ENCODE results near the gene CEMP1.
A peak's percentile ranks its signal among the peaks of the same experiment; 100 is the strongest.

CEMP1 gene

GRCh38 chr16:2508722-2509400 is 22.3 kb downstream of the CEMP1 start:
- H3K9me3 ChIP-seq (ENCODE audit: control insufficient read depth in 2 of 2, low read length in 2 of 2), result no peaks in the 10 kb centered on the region
- no peaks in the 10 kb centered on the region for H3K27me3 ChIP-seq (ENCODE audit: control insufficient read depth in 1 of 2, insufficient read depth in 2 of 2, low read length in 2 of 2)
- no peaks in the 10 kb centered on the region for H3K36me3 ChIP-seq (ENCODE audit: control insufficient read depth in 2 of 2, insufficient read depth in 2 of 2, low read length in 2 of 2)
- no peak overlapping the region for H3K4me3 ChIP-seq (ENCODE audit: low read length in 2 of 2)
- H3K27ac ChIP-seq (ENCODE audit: low read length), result no peak overlapping the region
- H3K9ac ChIP-seq (ENCODE audit: low read length in 2 of 2), result no peak overlapping the region
- peaks cover 21% of the 10 kb centered on the region for H3K4me1 ChIP-seq (ENCODE audit: control insufficient read depth, insufficient read depth, low read length)

DNA sequence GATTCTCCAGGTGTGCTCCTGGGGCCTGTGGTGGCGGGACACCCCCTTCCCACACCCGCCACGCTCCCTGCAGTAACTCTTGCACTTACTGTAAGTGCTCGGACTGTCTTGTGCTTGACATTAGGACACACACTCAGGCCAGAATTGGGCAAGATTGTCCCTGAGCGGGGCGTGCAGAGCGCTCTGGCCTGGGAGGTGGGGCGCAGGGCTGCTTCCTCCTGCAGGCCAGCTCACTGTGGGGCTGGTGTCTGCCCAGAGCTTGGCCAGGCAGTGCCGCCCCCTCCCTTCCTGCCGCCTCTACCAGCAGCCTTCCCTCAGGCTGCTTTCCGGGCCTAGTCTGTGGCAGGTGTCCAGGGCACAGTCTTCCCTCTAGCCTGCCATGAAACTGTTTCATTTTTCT is 23.5 kb downstream of the CEMP1 start:
- Histone ChIP-seq H3K9me3 (ENCODE audit: control insufficient read depth in 2 of 2, low read length in 2 of 2) (no peaks in the 10 kb centered on the region), H3K4me3 (ENCODE audit: low read length in 2 of 2) (no peak overlapping the region), H3K36me3 (ENCODE audit: control insufficient read depth in 2 of 2, insufficient read depth in 2 of 2, low read length in 2 of 2) (no peaks in the 10 kb centered on the region), H3K27me3 (ENCODE audit: control insufficient read depth in 1 of 2, insufficient read depth in 2 of 2, low read length in 2 of 2) (no peaks in the 10 kb centered on the region), H3K4me1 (ENCODE audit: control insufficient read depth, insufficient read depth, low read length) (peaks cover 16% of the 10 kb centered on the region), H3K9ac (ENCODE audit: low read length in 2 of 2) (no peak overlapping the region), H3K27ac (ENCODE audit: low read length) (no peak overlapping the region)

GRCh38 chr16:2507052-2507659 is 24.1 kb downstream of the CEMP1 start:
- peaks cover 17% of the 10 kb centered on the region for H3K4me1 ChIP-seq (ENCODE audit: control insufficient read depth, insufficient read depth, low read length)
- H3K36me3 ChIP-seq (ENCODE audit: control insufficient read depth in 2 of 2, insufficient read depth in 2 of 2, low read length in 2 of 2), result no peaks in the 10 kb centered on the region
- no peak overlapping the region for H3K4me3 ChIP-seq (ENCODE audit: low read length in 2 of 2)
- no peaks in the 10 kb centered on the region for H3K9me3 ChIP-seq (ENCODE audit: control insufficient read depth in 2 of 2, low read length in 2 of 2)
- no peak overlapping the region for H3K9ac ChIP-seq (ENCODE audit: low read length in 2 of 2)
- no peaks in the 10 kb centered on the region for H3K27me3 ChIP-seq (ENCODE audit: control insufficient read depth in 1 of 2, insufficient read depth in 2 of 2, low read length in 2 of 2)
- no peak overlapping the region for H3K27ac ChIP-seq (ENCODE audit: low read length)

GRCh38 chr16:2505695-2506094 is 25.5 kb downstream of the CEMP1 start:
- Histone ChIP-seq H3K9me3 (ENCODE audit: control insufficient read depth in 2 of 2, low read length in 2 of 2) (no peaks in the 10 kb centered on the region), H3K9ac (ENCODE audit: low read length in 2 of 2) (no peak overlapping the region), H3K36me3 (ENCODE audit: control insufficient read depth in 2 of 2, insufficient read depth in 2 of 2, low read length in 2 of 2) (no peaks in the 10 kb centered on the region), H3K27me3 (ENCODE audit: control insufficient read depth in 1 of 2, insufficient read depth in 2 of 2, low read length in 2 of 2) (no peaks in the 10 kb centered on the region), H3K4me1 (ENCODE audit: control insufficient read depth, insufficient read depth, low read length) (peaks cover 18% of the 10 kb centered on the region), H3K27ac (ENCODE audit: low read length) (no peak overlapping the region), H3K4me3 (ENCODE audit: low read length in 2 of 2) (no peak overlapping the region)

GRCh38 chr16:2501946-2502895 is 29.0 kb downstream of the CEMP1 start:
- Histone ChIP-seq H3K36me3 (ENCODE audit: control insufficient read depth in 2 of 2, insufficient read depth in 2 of 2, low read length in 2 of 2) (peaks cover 0 to 3% of the 10 kb centered on the region in 2 donors), H3K27ac (ENCODE audit: low read length) (no peak overlapping the region), H3K9ac (ENCODE audit: low read length in 2 of 2) (no peak overlapping the region), H3K4me1 (ENCODE audit: control insufficient read depth, insufficient read depth, low read length) (peaks cover 32% of the 10 kb centered on the region), H3K9me3 (ENCODE audit: control insufficient read depth in 2 of 2, low read length in 2 of 2) (no peaks in the 10 kb centered on the region), H3K4me3 (ENCODE audit: low read length in 2 of 2) (peak overlapping the region in 1 of 2 donors; percentile 66), H3K27me3 (ENCODE audit: control insufficient read depth in 1 of 2, insufficient read depth in 2 of 2, low read length in 2 of 2) (no peaks in the 10 kb centered on the region)

DNA sequence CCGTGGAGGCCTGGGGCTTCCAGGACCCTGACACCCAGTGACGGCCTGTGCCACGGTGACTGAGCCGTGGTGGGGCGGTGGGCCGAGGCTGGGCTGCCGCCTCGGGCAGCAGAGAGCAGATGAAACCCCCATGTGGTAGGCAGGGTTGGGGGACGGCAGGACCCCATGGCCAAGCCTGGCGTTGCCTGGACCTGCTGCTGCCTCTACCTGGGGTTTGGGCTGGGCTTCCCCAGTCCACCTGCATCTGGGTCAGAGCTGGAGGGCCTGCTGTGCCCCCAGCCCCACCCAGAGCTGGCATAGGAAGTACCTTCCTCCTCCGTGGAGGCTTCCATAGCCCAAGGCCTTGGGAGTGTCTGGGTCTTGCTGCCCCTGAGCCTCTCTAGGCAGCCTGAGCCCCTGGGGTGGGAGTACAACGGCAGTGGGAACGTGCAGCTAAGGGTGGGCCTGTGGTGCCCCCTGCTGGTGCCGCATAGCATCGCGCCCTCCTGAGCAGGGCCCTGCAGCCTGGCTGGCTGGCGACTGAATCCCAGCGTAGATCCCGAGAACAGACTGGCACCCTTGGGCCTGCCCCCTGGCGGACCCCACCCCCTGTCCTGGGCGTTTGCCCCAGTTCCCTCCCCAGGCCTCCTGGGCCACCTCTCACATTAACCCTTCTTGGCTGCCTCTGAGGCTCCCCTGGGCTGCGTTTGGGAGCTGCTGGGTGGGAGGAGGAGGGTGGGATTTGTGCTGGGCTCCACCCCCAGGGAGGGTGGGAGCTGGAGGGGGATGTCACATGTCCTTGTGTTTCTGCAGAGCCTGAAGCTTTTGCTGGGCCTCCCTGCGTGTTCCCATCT is 30.1 kb downstream of the CEMP1 start:
- Histone ChIP-seq H3K27me3 (ENCODE audit: control insufficient read depth in 1 of 2, insufficient read depth in 2 of 2, low read length in 2 of 2) (no peaks in the 10 kb centered on the region), H3K9me3 (ENCODE audit: control insufficient read depth in 2 of 2, low read length in 2 of 2) (no peaks in the 10 kb centered on the region), H3K4me3 (ENCODE audit: low read length in 2 of 2) (peak overlapping the region; percentile 27 to 66), H3K27ac (ENCODE audit: low read length) (peak overlapping the region; percentile 6), H3K36me3 (ENCODE audit: control insufficient read depth in 2 of 2, insufficient read depth in 2 of 2, low read length in 2 of 2) (peaks cover 0 to 14% of the 10 kb centered on the region in 2 donors), H3K9ac (ENCODE audit: low read length in 2 of 2) (no peak overlapping the region), H3K4me1 (ENCODE audit: control insufficient read depth, insufficient read depth, low read length) (peaks cover 33% of the 10 kb centered on the region)

DNA sequence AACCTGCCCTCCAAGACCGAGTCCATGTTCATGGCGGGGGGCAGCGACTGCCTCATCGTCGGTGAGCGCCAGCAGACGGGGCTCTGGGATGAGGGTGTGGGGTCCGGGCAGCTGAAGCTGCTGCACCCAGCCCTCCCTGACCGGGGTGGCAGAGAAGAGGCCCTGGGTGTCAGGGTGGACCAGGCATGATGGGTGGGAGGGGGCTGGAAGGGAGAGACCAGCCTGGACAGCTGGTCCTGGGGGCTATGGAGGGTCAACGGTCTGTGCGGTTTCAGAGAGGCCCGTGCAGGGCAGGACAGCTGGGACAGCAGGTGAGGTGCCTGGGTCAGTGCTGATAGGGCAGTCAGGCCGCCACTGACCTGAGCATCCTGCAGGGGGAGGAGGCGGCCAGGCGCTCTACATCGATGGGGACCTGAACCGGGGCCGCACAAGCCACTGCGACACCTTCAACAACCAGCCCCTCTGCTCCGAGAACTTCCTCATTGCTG is 30.7 kb downstream of the CEMP1 start:
- Histone ChIP-seq H3K27me3 (ENCODE audit: control insufficient read depth in 1 of 2, insufficient read depth in 2 of 2, low read length in 2 of 2) (no peaks in the 10 kb centered on the region), H3K9ac (ENCODE audit: low read length in 2 of 2) (no peak overlapping the region), H3K4me3 (ENCODE audit: low read length in 2 of 2) (no peak overlapping the region), H3K27ac (ENCODE audit: low read length) (no peak overlapping the region), H3K4me1 (ENCODE audit: control insufficient read depth, insufficient read depth, low read length) (peaks cover 33% of the 10 kb centered on the region), H3K36me3 (ENCODE audit: control insufficient read depth in 2 of 2, insufficient read depth in 2 of 2, low read length in 2 of 2) (peaks cover 0 to 16% of the 10 kb centered on the region in 2 donors), H3K9me3 (ENCODE audit: control insufficient read depth in 2 of 2, low read length in 2 of 2) (no peaks in the 10 kb centered on the region)

GRCh38 chr16:2499890-2500429 is 31.2 kb downstream of the CEMP1 start:
- no peak overlapping the region for H3K27ac ChIP-seq (ENCODE audit: low read length)
- peaks cover 33% of the 10 kb centered on the region for H3K4me1 ChIP-seq (ENCODE audit: control insufficient read depth, insufficient read depth, low read length)
- H3K9ac ChIP-seq (ENCODE audit: low read length in 2 of 2), result no peak overlapping the region
- no peaks in the 10 kb centered on the region for H3K27me3 ChIP-seq (ENCODE audit: control insufficient read depth in 1 of 2, insufficient read depth in 2 of 2, low read length in 2 of 2)
- peaks cover 0 to 16% of the 10 kb centered on the region in 2 donors for H3K36me3 ChIP-seq (ENCODE audit: control insufficient read depth in 2 of 2, insufficient read depth in 2 of 2, low read length in 2 of 2)
- H3K9me3 ChIP-seq (ENCODE audit: control insufficient read depth in 2 of 2, low read length in 2 of 2), result no peaks in the 10 kb centered on the region
- no peak overlapping the region for H3K4me3 ChIP-seq (ENCODE audit: low read length in 2 of 2)

- peaks cover 33% of the 10 kb centered on the region for H3K4me1 ChIP-seq (ENCODE audit: control insufficient read depth, insufficient read depth, low read length)
- peaks cover 0 to 16% of the 10 kb centered on the region in 2 donors for H3K36me3 ChIP-seq (ENCODE audit: control insufficient read depth in 2 of 2, insufficient read depth in 2 of 2, low read length in 2 of 2)
- H3K4me3 ChIP-seq (ENCODE audit: low read length in 2 of 2), result no peak overlapping the region
- H3K27ac ChIP-seq (ENCODE audit: low read length), result no peak overlapping the region
- no peaks in the 10 kb centered on the region for H3K27me3 ChIP-seq (ENCODE audit: control insufficient read depth in 1 of 2, insufficient read depth in 2 of 2, low read length in 2 of 2)
- H3K9me3 ChIP-seq (ENCODE audit: control insufficient read depth in 2 of 2, low read length in 2 of 2), result no peaks in the 10 kb centered on the region
- no peak overlapping the region for H3K9ac ChIP-seq (ENCODE audit: low read length in 2 of 2)
Observed at GRCh38 chr16:2499454-2499853, 31.8 kb downstream of the CEMP1 start.
